K562 (cell line): ENCODE measurements around the gene TTC16. TPM values are rescaled to one million over a fixed set of nuclear protein-coding genes. Genes with fewer than 3 reads are reported as not detected.

Experiments
- ATAC-seq: fragments of 200-7000 bp; cut with Tn5 transposase; 3 replicates; pipeline ENCODE4 v1.9.1; 2020; ENCODE audit warnings: moderate library complexity
- BruUV-seq: library from RNA; stranded (reverse); fragments of 400-500 nt; replicated peaks from 2 replicates; lab custom pipeline; 2021; lab: Mats Ljungman, UMichigan
- CTCF ChIA-PET: fragments of 300-600 bp; formaldehyde crosslinking; extraction: SDS; loops from one replicate; lab custom pipeline; 2021; ENCODE audit warnings: low intra/inter-chr PET ratio; lab: Yijun Ruan, JAX
- POLR2A ChIA-PET: fragments of 300-600, 350-650 bp; sonication (Branson Sonifier 250); formaldehyde crosslinking; extraction: SDS; loops from one replicate; lab custom pipeline; 2021; ENCODE audit warnings: antibody characterized with exemption, inconsistent platforms; lab: Yijun Ruan, JAX
- DNase-seq, 4 experiments: peaks; one replicate each; pipeline versions ENCODE4 v3.0.0 to v3.0.0-alpha.2; 2011 to 2018; ENCODE audit warnings: low spot score in 3 of 4, mixed read lengths in 3 of 4; ENCODE audit errors: extremely low read depth in 1 of 4
- FAIRE-seq: peaks from 2 replicates; lab custom pipeline; 2011; peaks lifted over from hg19 to GRCh38; lab: Jason Lieb, UNC
- H2AFZ ChIP-seq: 2 replicates; pipeline ENCODE4 v1.6.0; 2011; ENCODE audit warnings: low read depth, low read length, control low read depth, inconsistent platforms
- H3K27ac ChIP-seq: fragments of 200-600 bp; 3 replicates; pipeline ENCODE4 v1.8.0; 2011; ENCODE audit warnings: low read depth, mild to moderate bottlenecking, control low read depth, inconsistent platforms, low read length, moderate library complexity, mixed read lengths; ENCODE audit errors: extremely low read depth
- H3K27me3 ChIP-seq, 2 experiments: fragments of 300-600 bp in 1 of 2; 2 replicates in 1 of 2; 3 replicates in 1 of 2; pipeline versions ENCODE4 v1.6.0 to v1.8.0; 2011; ENCODE audit warnings: inconsistent platforms in 2 of 2, low read length in 2 of 2, mild to moderate bottlenecking in 1 of 2, mixed read lengths in 1 of 2, moderate library complexity in 1 of 2; ENCODE audit not compliant: control insufficient read depth in 2 of 2, insufficient read depth in 2 of 2
- H3K36me3 ChIP-seq: fragments of 300-600 bp; 3 replicates; pipeline ENCODE4 v1.8.0; 2011; ENCODE audit warnings: mild to moderate bottlenecking, low read length, inconsistent platforms; ENCODE audit not compliant: control insufficient read depth, insufficient read depth
- H3K4me1 ChIP-seq, 2 experiments: fragments of 200-600 bp in 1 of 2; replicated peaks in 1 of 2; 2 replicates in 1 of 2; 3 replicates in 1 of 2; pipeline versions ENCODE4 v1.5.1 to v1.8.0; 2011; ENCODE audit warnings: inconsistent platforms in 2 of 2, low read length in 2 of 2, mild to moderate bottlenecking in 1 of 2, mixed read lengths in 1 of 2, moderate library complexity in 1 of 2; ENCODE audit not compliant: control insufficient read depth in 2 of 2, insufficient read depth in 2 of 2
- H3K4me2 ChIP-seq: 2 replicates; pipeline ENCODE4 v1.6.1; 2011; ENCODE audit warnings: low read length, control low read depth, inconsistent platforms, mixed read lengths; ENCODE audit not compliant: insufficient read depth
- H3K4me3 ChIP-seq: fragments of 200-600 bp; sonication (generic), shearing (Covaris generic); 2 replicates; pipeline ENCODE4 v1.5.1; 2016; ENCODE audit warnings: control low read depth, inconsistent platforms
- H3K79me2 ChIP-seq: fragments of 200-600 bp; 3 replicates; pipeline ENCODE4 v1.8.0; 2011; ENCODE audit warnings: low read length, inconsistent platforms; ENCODE audit not compliant: control insufficient read depth, insufficient read depth
- H3K9ac ChIP-seq, 2 experiments: 2 replicates each; pipeline versions ENCODE4 v1.6.0 to v1.6.1; 2011; ENCODE audit warnings: low read depth in 2 of 2, low read length in 2 of 2, control low read depth in 1 of 2, inconsistent platforms in 1 of 2, mild to moderate bottlenecking in 1 of 2, mixed read lengths in 1 of 2; ENCODE audit not compliant: insufficient read depth in 1 of 2
- H3K9me1 ChIP-seq: one replicate; pipeline ENCODE4 v1.6.0; 2011; ENCODE audit warnings: inconsistent platforms, mild to moderate bottlenecking, low read length, moderate library complexity; ENCODE audit not compliant: control insufficient read depth, insufficient read depth
- H3K9me3 ChIP-seq: replicated peaks from 2 replicates; pipeline ENCODE4 v1.5.1; 2011; ENCODE audit warnings: low read depth, low read length, inconsistent platforms; ENCODE audit not compliant: control insufficient read depth, insufficient read depth
- H4K20me1 ChIP-seq: replicated peaks from 2 replicates; pipeline ENCODE4 v1.6.1; 2011; ENCODE audit warnings: low read length, inconsistent platforms, mixed read lengths; ENCODE audit not compliant: control insufficient read depth, insufficient read depth
- FOXK2 ChIP-seq, 2 experiments: fragments of 450-650 bp; IDR thresholded peaks in 1 of 2; conservative IDR thresholded peaks in 1 of 2; 2 replicates each; pipeline ENCODE4 v1.6.1; 2016; ENCODE audit warnings: low read depth in 2 of 2, mild to moderate bottlenecking in 1 of 2
- HLTF ChIP-seq: fragments of 450-650 bp; IDR thresholded peaks from 2 replicates; pipeline ENCODE4 v1.6.1; 2016
- KDM5B ChIP-seq: fragments of 200-600 bp; sonication (generic); IDR thresholded peaks from 2 replicates; pipeline ENCODE4 v1.6.1; 2012; ENCODE audit warnings: low read depth, mild to moderate bottlenecking, moderate library complexity, low read length, control low read depth, inconsistent platforms; ENCODE audit not compliant: insufficient replicate concordance
- MEF2A ChIP-seq: IDR thresholded peaks from 2 replicates; pipeline ENCODE4 v1.6.1; 2011; ENCODE audit warnings: low read depth, mild to moderate bottlenecking, low read length, moderate library complexity; ENCODE audit not compliant: control insufficient read depth
- PKNOX1 ChIP-seq: fragments of 450-650 bp; IDR thresholded peaks from 2 replicates; pipeline ENCODE4 v1.6.1; 2016
- POLR2G ChIP-seq: fragments of 200-400 bp; formaldehyde crosslinking; IDR thresholded peaks from 2 replicates; pipeline ENCODE4 v1.6.1; 2017; ENCODE audit warnings: low read depth, mild to moderate bottlenecking, antibody characterized with exemption, low read length, moderate library complexity
- RBM15 ChIP-seq: fragments of 200-400 bp; formaldehyde crosslinking; IDR thresholded peaks from 2 replicates; pipeline ENCODE4 v1.6.1; 2018; ENCODE audit warnings: mild to moderate bottlenecking, low read length, moderate library complexity; ENCODE audit not compliant: insufficient read depth
- SFPQ ChIP-seq: fragments of 200-400 bp; formaldehyde crosslinking; IDR thresholded peaks from 2 replicates; pipeline ENCODE4 v1.6.1; 2017; ENCODE audit warnings: mild to moderate bottlenecking, low read depth, low read length, moderate library complexity
- ZC3H8 ChIP-seq: fragments of 450-650 bp; IDR thresholded peaks from 2 replicates; pipeline ENCODE4 v1.6.1; 2017
- ZNF280B ChIP-seq: fragments of 250-450 bp; sonication (Bioruptor Pico); IDR thresholded peaks from 2 replicates; pipeline ENCODE4 v1.5.1; 2021; ENCODE audit warnings: mild to moderate bottlenecking
- WGBS: fragments of 100-300 bp; shearing (Covaris generic); methylation state at CpG from one replicate; pipeline ENCODE4 v1.1.6; 2016; ENCODE audit warnings: low coverage, mixed read lengths; ENCODE audit not compliant: insufficient coverage; ENCODE audit errors: missing lambda C conversion rate; 5-methylcytosine and 5-hydroxymethylcytosine counted together
- in situ Hi-C: fragments of 300-500 bp; cut with MboI; formaldehyde crosslinking; loops from 4 replicates; pipeline ENCODE4 v1.15.0; 2018; ENCODE audit warnings: inconsistent platforms, mixed read lengths
- intact Hi-C: fragments of 100-400 bp; cut with micrococcal nuclease; formaldehyde crosslinking; loops from 2 replicates; pipeline ENCODE4 v1.14.2; 2022
- polyA plus RNA-seq, 8 experiments: library from polyadenylated mRNA; depleted of rRNA in 4 of 8; stranded (reverse) in 5 of 8; unstranded in 3 of 8; fragments of >200 nt; fragmentation: Nextera tagmentation in 2 of 8; fragmentation: Illumina TruSeq in 1 of 8; extraction: Ambion mirVana in 2 of 8; extraction: Trizol in 1 of 8; gene quantifications; 2 replicates each; pipeline versions ENCODE4 v1.2.1 to v1.2.3, GENCODE V29; 2011 to 2014; ENCODE audit warnings: inconsistent platforms in 1 of 8, missing spikeins in 1 of 8
- total RNA-seq, 7 experiments: library from RNA; depleted of rRNA in 6 of 7; stranded (reverse); fragments of >200 nt in 6 of 7; fragmentation: Illumina TruSeq in 2 of 7; extraction: Trizol in 2 of 7; gene quantifications; 2 replicates each; pipeline versions ENCODE4 v1.2.1 to v1.2.3, GENCODE V29; 2011 to 2021; ENCODE audit warnings: low replicate concordance in 1 of 7

TTC16 gene
- total and polyA plus RNA-seq, 9 of the 15 experiments (the other 6 are each of a cell fraction or from before 2014, with no cell fraction given): 0.11 TPM; not detected in 8

- BruUV-seq: no TSS peak
- intact Hi-C loops: loop anchor here (10.0 kb wide), 1 partner anchor 305 kb away; no protein-coding TSS in a partner anchor
- no peak for DNase-seq
- Histone ChIP-seq H3K9ac (no peak overlapping the region), H2AFZ (no peak overlapping the region), H3K4me2 (no peak overlapping the region), H3K9me3 (no peaks in the 10 kb centered on the region), H3K36me3 (no peaks in the 10 kb centered on the region), H3K9me1 (no peaks in the 10 kb centered on the region), H4K20me1 (no peaks in the 10 kb centered on the region; the same call in 1 of the 2 replicates), H3K27me3 (no peaks in the 10 kb centered on the region), H3K4me1 (peaks cover 7 to 41% of the 10 kb centered on the region in 2 experiments; a peak in 4 of 5 replicates), H3K27ac (no peak overlapping the region), H3K4me3 (no peak overlapping the region), H3K79me2 (peaks cover 4% of the 10 kb centered on the region; the same call in 2 of the 3 replicates)
- no peak for FAIRE-seq
- TF ChIP-seq RBM15 (no peak), PKNOX1 (no peak), ZC3H8 (no peak), FOXK2 (conservative IDR thresholded peaks at IDR 0.05 in 1 of 2, IDR thresholded peaks at IDR 0.05 in 1 of 2; ENCODE audit: low read depth in 2 of 2) (no peak), POLR2G (no peak; the same call in 1 of the 2 replicates), HLTF (no peak), SFPQ (no peak), MEF2A (no peak), ZNF280B (no peak), KDM5B (no peak)
- CTCF ChIA-PET: no interaction called here
- 42% methylated on average over 6 of the region's 9 CpGs for WGBS
- in situ Hi-C loops: loop anchor here (10.0 kb wide), 1 partner anchor 135 kb away; no protein-coding TSS in a partner anchor
- POLR2A ChIA-PET: interaction anchor here (0.6 kb wide), 1 partner anchor 196 kb away, joined by 3 read pairs; no protein-coding TSS in a partner anchor
- ATAC-seq: no peak
These were observed 14.4 kb downstream of the TTC16 start for GRCh38 chr9:127730262-127730661.
